DND-41 (cell line): Measurements from ENCODE around the gene DRGX.

ENCODE experiments used
- ATAC-seq: fragments of 200-7000 bp; cut with Tn5 transposase; 3 replicates; pipeline ENCODE4 v1.9.1; 2021; ENCODE audit warnings: low read depth; ENCODE audit not compliant: insufficient read depth
- DNase-seq: peaks from one replicate; pipeline ENCODE4 v3.0.0-alpha.2; 2020
- H2AFZ ChIP-seq: 2 replicates; pipeline ENCODE4 v1.6.0; 2012; ENCODE audit warnings: low read depth, low read length
- H3K27ac ChIP-seq: 2 replicates; pipeline ENCODE4 v1.5.1; 2012; ENCODE audit warnings: low read length, inconsistent platforms
- H3K27me3 ChIP-seq: fragments of 200-600 bp; sonication (generic); 2 replicates; pipeline ENCODE4 v1.6.0; 2012; ENCODE audit warnings: low read length, mild to moderate bottlenecking, inconsistent platforms; ENCODE audit not compliant: insufficient read depth, poor library complexity
- H3K36me3 ChIP-seq: 2 replicates; pipeline ENCODE4 v1.5.1; 2012; ENCODE audit warnings: low read length, inconsistent platforms; ENCODE audit not compliant: insufficient read depth
- H3K4me1 ChIP-seq: 2 replicates; pipeline ENCODE4 v1.5.1; 2012; ENCODE audit warnings: mild to moderate bottlenecking, low read length; ENCODE audit not compliant: insufficient read depth
- H3K4me2 ChIP-seq: 2 replicates; pipeline ENCODE4 v1.6.0; 2012; ENCODE audit warnings: mild to moderate bottlenecking, moderate library complexity, low read length, inconsistent platforms; ENCODE audit not compliant: insufficient read depth
- H3K4me3 ChIP-seq, 2 experiments: fragments of 200-600 bp in 1 of 2; shearing (Covaris generic) in 1 of 2; 2 replicates each; pipeline ENCODE4 v1.5.1; 2012 to 2016; ENCODE audit warnings: inconsistent platforms in 2 of 2, low read length in 2 of 2, mild to moderate bottlenecking in 2 of 2, low read depth in 1 of 2, moderate library complexity in 1 of 2
- H3K79me2 ChIP-seq: 2 replicates; pipeline ENCODE4 v1.6.0; 2012; ENCODE audit warnings: low read length, inconsistent platforms; ENCODE audit not compliant: insufficient read depth
- H3K9ac ChIP-seq: 2 replicates; pipeline ENCODE4 v1.6.0; 2012; ENCODE audit warnings: low read depth, mild to moderate bottlenecking, inconsistent platforms, low read length, moderate library complexity
- H3K9me3 ChIP-seq: 2 replicates; pipeline ENCODE4 v1.5.1; 2012; ENCODE audit warnings: low read length, moderate library complexity, mild to moderate bottlenecking, inconsistent platforms; ENCODE audit not compliant: insufficient read depth, severe bottlenecking
- H4K20me1 ChIP-seq: 2 replicates; pipeline ENCODE4 v1.6.0; 2012; ENCODE audit warnings: low read length; ENCODE audit not compliant: insufficient read depth
- CTCF ChIP-seq: IDR thresholded peaks from 2 replicates; pipeline ENCODE4 v1.5.1; 2012; ENCODE audit warnings: borderline replicate concordance, low read length, moderate library complexity, mild to moderate bottlenecking; ENCODE audit not compliant: poor library complexity, severe bottlenecking; ENCODE audit errors: extremely low read depth
- EZH2 ChIP-seq: IDR thresholded peaks from 3 replicates; pipeline ENCODE4 v1.6.1; 2012; ENCODE audit warnings: borderline replicate concordance, low read depth, mild to moderate bottlenecking, moderate library complexity, low read length, inconsistent platforms; ENCODE audit not compliant: severe bottlenecking

Gene DRGX

GRCh38 chr10:49367600-49367999 lies 28.3 kb downstream of the DRGX start:
- H3K4me2 ChIP-seq: no peak overlapping the region
- no peak for ATAC-seq
- no peaks in the 10 kb centered on the region for H3K79me2 ChIP-seq
- no peak for DNase-seq
- no peak overlapping the region for H3K27ac ChIP-seq
- TF ChIP-seq EZH2 (no peak), CTCF (no peak)
- no peak overlapping the region for H3K4me3 ChIP-seq
- no peaks in the 10 kb centered on the region for H3K4me1 ChIP-seq
- H3K9ac ChIP-seq: no peak overlapping the region
- H3K9me3 ChIP-seq: no peaks in the 10 kb centered on the region
- no peaks in the 10 kb centered on the region for H4K20me1 ChIP-seq
- H3K36me3 ChIP-seq: no peaks in the 10 kb centered on the region
- H2AFZ ChIP-seq: no peak overlapping the region
- no peaks in the 10 kb centered on the region for H3K27me3 ChIP-seq

GRCh38 chr10:49366460-49366859 lies 29.4 kb downstream of the DRGX start:
- Histone ChIP-seq H3K9ac (no peak overlapping the region), H4K20me1 (no peaks in the 10 kb centered on the region), H2AFZ (no peak overlapping the region), H3K79me2 (no peaks in the 10 kb centered on the region), H3K9me3 (no peaks in the 10 kb centered on the region), H3K4me2 (no peak overlapping the region), H3K27me3 (no peaks in the 10 kb centered on the region), H3K4me3 (no peak overlapping the region), H3K4me1 (no peaks in the 10 kb centered on the region), H3K27ac (no peak overlapping the region), H3K36me3 (no peaks in the 10 kb centered on the region)
- DNase-seq (no peak), ATAC-seq (no peak)
- TF ChIP-seq CTCF: no peak
- TF ChIP-seq EZH2: no peak

- TF ChIP-seq EZH2 (no peak), CTCF (no peak)
- Histone ChIP-seq H3K4me1 (no peaks in the 10 kb centered on the region), H3K27ac (no peak overlapping the region), H3K27me3 (no peaks in the 10 kb centered on the region), H3K4me3 (no peak overlapping the region), H3K4me2 (no peak overlapping the region), H2AFZ (no peak overlapping the region), H4K20me1 (no peaks in the 10 kb centered on the region), H3K36me3 (no peaks in the 10 kb centered on the region), H3K9ac (no peak overlapping the region), H3K9me3 (no peaks in the 10 kb centered on the region), H3K79me2 (no peaks in the 10 kb centered on the region)
- ATAC-seq (no peak), DNase-seq (no peak)
Observed at GRCh38 chr10:49365675-49366415, 30.0 kb downstream of the DRGX start.
